ENCODE results near the gene CDC123.

- TF ChIP-seq POLR2A (IDR thresholded peaks at IDR 0.05; ENCODE audit: low read length) (no peak), GATA1 (IDR thresholded peaks at IDR 0.05; ENCODE audit: low read depth, low read length) (no peak)
Measured at GRCh38 chr10:12250181-12250580, 54.2 kb downstream of the CDC123 start.
